Activated naive CD4-positive, alpha-beta T cell treated with anti-CD3 and anti-CD28 coated beads for 36 hours (primary cell): ENCODE measurements around the gene SPACA7. TPM values are rescaled to one million over a fixed set of nuclear protein-coding genes. Genes with fewer than 3 reads are reported as not detected.

Experiments
- CTCF ChIA-PET: fragments of 350-600 bp; sonication (Branson Sonifier 250); formaldehyde crosslinking; loops from one replicate; lab custom pipeline; 2021; ENCODE audit warnings: antibody characterized with exemption; lab: Charles Lee
- DNase-seq: peaks from one replicate; pipeline ENCODE4 v3.0.0-alpha.2; 2020
- H3K27ac Mint-ChIP-seq: one replicate; pipeline ENCODE4 v1.8.0; 2021; ENCODE audit warnings: mild to moderate bottlenecking, mixed read lengths
- H3K27me3 Mint-ChIP-seq: one replicate; pipeline ENCODE4 v1.8.0; 2021; ENCODE audit warnings: low read depth, mixed read lengths
- H3K36me3 Mint-ChIP-seq: one replicate; pipeline ENCODE4 v1.8.0; 2021; ENCODE audit warnings: low read depth, mixed read lengths
- H3K4me1 Mint-ChIP-seq: one replicate; pipeline ENCODE4 v1.8.0; 2021; ENCODE audit warnings: low read depth, mixed read lengths
- H3K4me3 Mint-ChIP-seq: one replicate; pipeline ENCODE4 v1.8.0; 2021; ENCODE audit warnings: mild to moderate bottlenecking, moderate library complexity, mixed read lengths
- H3K9me3 Mint-ChIP-seq: one replicate; pipeline ENCODE4 v1.8.0; 2021; ENCODE audit warnings: mixed read lengths
- intact Hi-C: fragments of 100-400 bp; cut with micrococcal nuclease; formaldehyde crosslinking; loops from one replicate; pipeline ENCODE4 v1.15.1; 2023
- total RNA-seq, 2 experiments: library from RNA; stranded (reverse); gene quantifications; one replicate each; pipeline ENCODE4 v1.2.3, GENCODE V29; 2021

SPACA7 gene
- not detected for total RNA-seq

GRCh38 chr13:112376050-112376681 lies at the start of gene SPACA7:
Gene SPACA7, plus strand, starts transcription at chr13:112376355. Its CDS starts 31 bp downstream, at chr13:112376386.
- no peaks in the 10 kb centered on the region for H3K36me3 Mint-ChIP-seq
- peaks cover 2% of the 10 kb centered on the region for H3K9me3 Mint-ChIP-seq
- no peak for DNase-seq
- peaks cover 18% of the 10 kb centered on the region for H3K27me3 Mint-ChIP-seq
- intact Hi-C loops = no loop called here
- H3K27ac Mint-ChIP-seq = no peak within 1 kb of the TSS
- H3K4me3 Mint-ChIP-seq = no peak within 1 kb of the TSS
- CTCF ChIA-PET = no interaction called here
- H3K4me1 Mint-ChIP-seq = no peaks in the 10 kb centered on the region

GRCh38 chr13:112326821-112327370 lies 49.3 kb upstream of the SPACA7 start:
- Mint-ChIP-seq H3K36me3 (no peaks in the 10 kb centered on the region), H3K4me3 (no peak overlapping the region), H3K27me3 (peaks cover 35% of the 10 kb centered on the region), H3K9me3 (no peaks in the 10 kb centered on the region), H3K27ac (no peak overlapping the region), H3K4me1 (no peaks in the 10 kb centered on the region)
- intact Hi-C loops = no loop called here
- CTCF ChIA-PET = no interaction called here
- DNase-seq = no peak

GRCh38 chr13:112328936-112329335 lies 47.2 kb upstream of the SPACA7 start:
- Mint-ChIP-seq H3K27me3 (peaks cover 47% of the 10 kb centered on the region), H3K9me3 (no peaks in the 10 kb centered on the region), H3K36me3 (no peaks in the 10 kb centered on the region), H3K4me1 (no peaks in the 10 kb centered on the region), H3K4me3 (no peak overlapping the region), H3K27ac (no peak overlapping the region)
- intact Hi-C loops = no loop called here
- DNase-seq = no peak
- CTCF ChIA-PET = no interaction called here

- H3K4me3 Mint-ChIP-seq = no peak overlapping the region
- no peaks in the 10 kb centered on the region for H3K36me3 Mint-ChIP-seq
- no peak for DNase-seq
- CTCF ChIA-PET = no interaction called here
- H3K4me1 Mint-ChIP-seq = no peaks in the 10 kb centered on the region
- no peaks in the 10 kb centered on the region for H3K9me3 Mint-ChIP-seq
- H3K27ac Mint-ChIP-seq = no peak overlapping the region
- H3K27me3 Mint-ChIP-seq = peaks cover 47% of the 10 kb centered on the region
- intact Hi-C loops = no loop called here
These were observed 46.8 kb upstream of the SPACA7 start for GRCh38 chr13:112329376-112329775.

- no peak overlapping the region for H3K27ac Mint-ChIP-seq
- no peak for DNase-seq
- no peaks in the 10 kb centered on the region for H3K9me3 Mint-ChIP-seq
- H3K4me3 Mint-ChIP-seq = no peak overlapping the region
- H3K4me1 Mint-ChIP-seq = no peaks in the 10 kb centered on the region
- peaks cover 45% of the 10 kb centered on the region for H3K27me3 Mint-ChIP-seq
- intact Hi-C loops = no loop called here
- CTCF ChIA-PET = no interaction called here
- no peaks in the 10 kb centered on the region for H3K36me3 Mint-ChIP-seq
These were observed 46.1 kb upstream of the SPACA7 start for GRCh38 chr13:112330066-112330465.

- H3K4me3 Mint-ChIP-seq = no peak overlapping the region
- H3K27me3 Mint-ChIP-seq = peaks cover 41% of the 10 kb centered on the region
- CTCF ChIA-PET = no interaction called here
- no peak overlapping the region for H3K27ac Mint-ChIP-seq
- DNase-seq = no peak
- no peaks in the 10 kb centered on the region for H3K36me3 Mint-ChIP-seq
- intact Hi-C loops = no loop called here
- H3K4me1 Mint-ChIP-seq = no peaks in the 10 kb centered on the region
- no peaks in the 10 kb centered on the region for H3K9me3 Mint-ChIP-seq
These were observed 45.4 kb upstream of the SPACA7 start for GRCh38 chr13:112330479-112331381.

GRCh38 chr13:112331675-112332074 lies 44.5 kb upstream of the SPACA7 start:
- H3K4me1 Mint-ChIP-seq = no peaks in the 10 kb centered on the region
- no peak overlapping the region for H3K27ac Mint-ChIP-seq
- peaks cover 5% of the 10 kb centered on the region for H3K9me3 Mint-ChIP-seq
- H3K36me3 Mint-ChIP-seq = no peaks in the 10 kb centered on the region
- CTCF ChIA-PET = no interaction called here
- no peak for DNase-seq
- peaks cover 41% of the 10 kb centered on the region for H3K27me3 Mint-ChIP-seq
- no peak overlapping the region for H3K4me3 Mint-ChIP-seq
- intact Hi-C loops = no loop called here

GRCh38 chr13:112332727-112333126 lies 43.4 kb upstream of the SPACA7 start:
- no peak for DNase-seq

GRCh38 chr13:112333756-112334543 lies 42.2 kb upstream of the SPACA7 start:
- H3K4me1 Mint-ChIP-seq = no peaks in the 10 kb centered on the region
- no peak for DNase-seq
- CTCF ChIA-PET = no interaction called here
- H3K4me3 Mint-ChIP-seq = no peak overlapping the region
- peaks cover 15% of the 10 kb centered on the region for H3K9me3 Mint-ChIP-seq
- peaks cover 3% of the 10 kb centered on the region for H3K36me3 Mint-ChIP-seq
- intact Hi-C loops = no loop called here
- no peak overlapping the region for H3K27ac Mint-ChIP-seq
- peaks cover 34% of the 10 kb centered on the region for H3K27me3 Mint-ChIP-seq

More at GRCh38 chr13:112332727-112333126, 43.4 kb upstream of the SPACA7 start:
- H3K4me3 Mint-ChIP-seq = no peak overlapping the region
- H3K4me1 Mint-ChIP-seq = no peaks in the 10 kb centered on the region
- peaks cover 41% of the 10 kb centered on the region for H3K27me3 Mint-ChIP-seq
- intact Hi-C loops = no loop called here
- H3K27ac Mint-ChIP-seq = no peak overlapping the region
- H3K36me3 Mint-ChIP-seq = peaks cover 3% of the 10 kb centered on the region
- peaks cover 15% of the 10 kb centered on the region for H3K9me3 Mint-ChIP-seq
- CTCF ChIA-PET = no interaction called here

- Mint-ChIP-seq H3K9me3 (peaks cover 17% of the 10 kb centered on the region), H3K27ac (no peak overlapping the region), H3K4me3 (no peak overlapping the region), H3K4me1 (no peaks in the 10 kb centered on the region), H3K36me3 (peaks cover 3% of the 10 kb centered on the region), H3K27me3 (peaks cover 26% of the 10 kb centered on the region)
- CTCF ChIA-PET = no interaction called here
- intact Hi-C loops = no loop called here
- DNase-seq = no peak
These were observed 41.0 kb upstream of the SPACA7 start for GRCh38 chr13:112335135-112335534.

- H3K4me1 Mint-ChIP-seq = peaks cover 4% of the 10 kb centered on the region
- no peak overlapping the region for H3K27ac Mint-ChIP-seq
- H3K27me3 Mint-ChIP-seq = peaks cover 31% of the 10 kb centered on the region
- CTCF ChIA-PET = no interaction called here
- H3K9me3 Mint-ChIP-seq = peaks cover 15% of the 10 kb centered on the region
- H3K36me3 Mint-ChIP-seq = peaks cover 3% of the 10 kb centered on the region
- no peak for DNase-seq
- intact Hi-C loops = no loop called here
- no peak overlapping the region for H3K4me3 Mint-ChIP-seq
These were observed 34.7 kb upstream of the SPACA7 start for GRCh38 chr13:112341446-112341845.
